Measurements from ENCODE around the gene CREBZF. TPM values are rescaled to one million over a fixed set of nuclear protein-coding genes. Genes with fewer than 3 reads are reported as not detected.
"Not testable (repeated sequence)": the region's sequence is repeated elsewhere in the genome, so short reads cannot be mapped to it uniquely, and the experiment has no call there.

CREBZF gene
- total and polyA plus RNA-seq, 2 experiments from 2014 or later, result 15.0 to 27.6 TPM

DNA sequence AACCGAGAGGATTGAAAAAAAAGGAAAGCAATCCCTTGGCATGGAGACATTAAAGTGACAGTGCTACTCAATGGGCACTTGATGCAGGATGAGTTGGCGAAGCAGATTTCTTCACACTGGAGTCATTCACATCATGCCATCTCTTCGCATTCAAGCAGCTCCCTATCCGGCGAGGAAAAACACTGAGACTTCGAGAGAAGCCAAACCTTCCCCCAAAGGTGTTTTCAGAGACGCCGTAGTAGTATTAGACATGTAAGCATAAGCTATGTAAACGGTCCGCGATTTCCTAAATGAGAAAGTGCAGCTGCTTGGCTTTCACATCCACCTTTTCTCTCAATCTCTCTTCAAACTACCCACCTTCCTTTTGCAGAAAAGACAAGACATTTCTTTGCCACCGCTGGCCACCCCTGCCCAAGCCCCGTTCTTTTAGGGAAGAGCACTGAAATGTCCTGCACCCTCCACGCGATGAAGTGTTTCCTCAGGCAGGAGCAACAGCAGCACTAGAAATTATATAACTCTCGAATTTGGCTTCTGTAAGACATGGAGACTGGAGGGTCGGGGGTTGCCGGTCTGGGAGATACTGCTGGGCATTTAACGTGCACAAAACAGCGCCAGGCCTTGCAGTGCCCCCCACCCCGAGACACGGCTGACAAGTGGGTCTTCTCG lies 37.5 kb downstream of the CREBZF start, which contains the start of gene DLG2:
Gene DLG2, minus strand, starts transcription at position 13 of the 666 bp plus-strand sequence.
- Histone ChIP-seq H3K4me3 (peak within 1 kb of the TSS; percentile 99), H3K9me3 (ENCODE audit: low read depth) (no peaks in the 10 kb centered on the region), H3K9ac (peak within 1 kb of the TSS; percentile 83), H3K4me1 (ENCODE audit: insufficient read depth) (peaks cover 16% of the 10 kb centered on the region), H4K20me1 (ENCODE audit: insufficient read depth) (no peaks in the 10 kb centered on the region), H3K9me2 (ENCODE audit: insufficient read depth) (no peaks in the 10 kb centered on the region), H3F3A (ENCODE audit: insufficient read depth) (peaks cover 16% of the 10 kb centered on the region), H3K4me2 (ENCODE audit: unreplicated experiment) (peak within 1 kb of the TSS; percentile 97), H3K27me3 (replicated peaks; ENCODE audit: insufficient read depth) (no peaks in the 10 kb centered on the region), H3K79me2 (ENCODE audit: insufficient read depth) (peaks cover 39% of the 10 kb centered on the region), H3K27ac (peak within 1 kb of the TSS; percentile 80), H3K36me3 (ENCODE audit: low read depth) (no peaks in the 10 kb centered on the region; the same call in 1 of the 2 replicates), H2AFZ (peak within 1 kb of the TSS; percentile 98)
- 1 to 2% methylated on average over 23 of the region's 23 CpGs for WGBS, 2 experiments (ENCODE audit: low coverage in 1 of 2, low lambda C conversion rate in 2 of 2, missing lambda C conversion rate in 2 of 2)
- in situ Hi-C loops (cut with MboI), result no loop called here
- peak; percentile 79 for DNase-seq
- TF ChIP-seq EZH2 (IDR thresholded peaks at IDR 0.05; ENCODE audit: insufficient read depth, poor library complexity, severe bottlenecking) (no peak), EZH2phosphoT487 (IDR thresholded peaks at IDR 0.05; ENCODE audit: insufficient read depth, low read depth) (no peak)

GRCh38 chr11:85626496-85626895 lies 38.4 kb downstream of the CREBZF start:
- H3K4me3 ChIP-seq, result peak overlapping the region; percentile 99

GRCh38 chr11:85620256-85620655 lies 44.7 kb downstream of the CREBZF start:
- Histone ChIP-seq H3K4me1 (ENCODE audit: insufficient read depth) (no peaks in the 10 kb centered on the region), H3K27ac (no peak overlapping the region), H3K9ac (no peak overlapping the region), H3K4me3 (no peak overlapping the region), H3K27me3 (replicated peaks; ENCODE audit: insufficient read depth) (no peaks in the 10 kb centered on the region), H3K36me3 (ENCODE audit: low read depth) (no peaks in the 10 kb centered on the region), H3K9me2 (ENCODE audit: insufficient read depth) (no peaks in the 10 kb centered on the region), H2AFZ (no peak overlapping the region), H3K4me2 (ENCODE audit: unreplicated experiment) (no peak overlapping the region), H3K9me3 (ENCODE audit: low read depth) (no peaks in the 10 kb centered on the region), H4K20me1 (ENCODE audit: insufficient read depth) (no peaks in the 10 kb centered on the region), H3F3A (ENCODE audit: insufficient read depth) (no peaks in the 10 kb centered on the region), H3K79me2 (ENCODE audit: insufficient read depth) (no peaks in the 10 kb centered on the region)
- WGBS, 2 experiments (ENCODE audit: low coverage in 1 of 2, low lambda C conversion rate in 2 of 2, missing lambda C conversion rate in 2 of 2), result 65 to 70% methylated on average over 3 of the region's 3 CpGs
- DNase-seq, result no peak
- TF ChIP-seq EZH2 (IDR thresholded peaks at IDR 0.05; ENCODE audit: insufficient read depth, poor library complexity, severe bottlenecking) (no peak), EZH2phosphoT487 (IDR thresholded peaks at IDR 0.05; ENCODE audit: insufficient read depth, low read depth) (no peak)
- in situ Hi-C loops (cut with MboI), result no loop called here

More at GRCh38 chr11:85626496-85626895, 38.4 kb downstream of the CREBZF start:
- H3K9me2 ChIP-seq (ENCODE audit: insufficient read depth), result no peaks in the 10 kb centered on the region
- H3K36me3 ChIP-seq (ENCODE audit: low read depth), result no peaks in the 10 kb centered on the region; the same call in 1 of the 2 replicates
- peaks cover 30% of the 10 kb centered on the region for H3K79me2 ChIP-seq (ENCODE audit: insufficient read depth)
- H3K9me3 ChIP-seq (ENCODE audit: low read depth), result no peaks in the 10 kb centered on the region
- H3K9ac ChIP-seq, result peak overlapping the region; percentile 83
- H2AFZ ChIP-seq, result peak overlapping the region; percentile 98
- TF ChIP-seq EZH2phosphoT487 (IDR thresholded peaks at IDR 0.05; ENCODE audit: insufficient read depth, low read depth) (no peak), EZH2 (IDR thresholded peaks at IDR 0.05; ENCODE audit: insufficient read depth, poor library complexity, severe bottlenecking) (no peak)
- in situ Hi-C loops (cut with MboI), result no loop called here
- no peaks in the 10 kb centered on the region for H4K20me1 ChIP-seq (ENCODE audit: insufficient read depth)
- H3K4me2 ChIP-seq (ENCODE audit: unreplicated experiment), result peak overlapping the region; percentile 97
- no peaks in the 10 kb centered on the region for H3K27me3 ChIP-seq (replicated peaks; ENCODE audit: insufficient read depth)
- H3K27ac ChIP-seq, result peak overlapping the region; percentile 80
- peaks cover 16% of the 10 kb centered on the region for H3K4me1 ChIP-seq (ENCODE audit: insufficient read depth)
- 47 to 51% methylated on average over 2 of the region's 2 CpGs for WGBS, 2 experiments (ENCODE audit: low coverage in 1 of 2, low lambda C conversion rate in 2 of 2, missing lambda C conversion rate in 2 of 2)
- H3F3A ChIP-seq (ENCODE audit: insufficient read depth), result peaks cover 16% of the 10 kb centered on the region
- DNase-seq, result peak; percentile 22

DNA sequence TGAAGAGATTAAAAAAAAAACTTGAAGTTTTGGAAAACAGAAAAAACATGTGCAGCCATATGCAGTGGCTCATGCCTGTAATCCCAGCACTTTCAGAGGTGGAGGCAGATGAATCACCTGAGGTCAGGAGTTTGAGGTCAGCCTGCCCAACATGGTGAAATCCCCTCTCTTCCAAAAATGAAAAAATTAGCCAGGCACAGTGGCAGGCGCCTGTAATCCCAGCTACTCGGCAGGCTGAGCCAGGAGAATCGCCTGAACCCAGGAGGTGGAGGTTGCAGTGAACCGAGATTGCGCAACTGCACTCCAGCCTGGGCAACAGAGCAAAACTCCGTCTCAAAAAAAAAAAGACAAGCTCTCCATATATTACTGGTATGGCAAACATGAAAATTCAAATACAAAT lies 45.4 kb downstream of the CREBZF start:
- no peak overlapping the region for H3K27ac ChIP-seq
- no peaks in the 10 kb centered on the region for H3K79me2 ChIP-seq (ENCODE audit: insufficient read depth)
- WGBS, 2 experiments (ENCODE audit: low coverage in 1 of 2, low lambda C conversion rate in 2 of 2, missing lambda C conversion rate in 2 of 2), result 89% methylated on average over 6 of the region's 6 CpGs
- no peaks in the 10 kb centered on the region for H3F3A ChIP-seq (ENCODE audit: insufficient read depth)
- no peak overlapping the region for H3K4me3 ChIP-seq
- no peak for DNase-seq
- no peaks in the 10 kb centered on the region for H3K9me2 ChIP-seq (ENCODE audit: insufficient read depth)
- no peaks in the 10 kb centered on the region for H3K36me3 ChIP-seq (ENCODE audit: low read depth)
- H2AFZ ChIP-seq, result no peak overlapping the region
- no peaks in the 10 kb centered on the region for H3K4me1 ChIP-seq (ENCODE audit: insufficient read depth)
- no peaks in the 10 kb centered on the region for H4K20me1 ChIP-seq (ENCODE audit: insufficient read depth)
- no peak overlapping the region for H3K9ac ChIP-seq
- H3K4me2 ChIP-seq (ENCODE audit: unreplicated experiment), result no peak overlapping the region
- in situ Hi-C loops (cut with MboI), result no loop called here
- H3K9me3 ChIP-seq (ENCODE audit: low read depth), result no peaks in the 10 kb centered on the region
- no peaks in the 10 kb centered on the region for H3K27me3 ChIP-seq (replicated peaks; ENCODE audit: insufficient read depth)
- TF ChIP-seq EZH2phosphoT487 (IDR thresholded peaks at IDR 0.05; ENCODE audit: insufficient read depth, low read depth) (no peak), EZH2 (IDR thresholded peaks at IDR 0.05; ENCODE audit: insufficient read depth, poor library complexity, severe bottlenecking) (no peak)

DNA sequence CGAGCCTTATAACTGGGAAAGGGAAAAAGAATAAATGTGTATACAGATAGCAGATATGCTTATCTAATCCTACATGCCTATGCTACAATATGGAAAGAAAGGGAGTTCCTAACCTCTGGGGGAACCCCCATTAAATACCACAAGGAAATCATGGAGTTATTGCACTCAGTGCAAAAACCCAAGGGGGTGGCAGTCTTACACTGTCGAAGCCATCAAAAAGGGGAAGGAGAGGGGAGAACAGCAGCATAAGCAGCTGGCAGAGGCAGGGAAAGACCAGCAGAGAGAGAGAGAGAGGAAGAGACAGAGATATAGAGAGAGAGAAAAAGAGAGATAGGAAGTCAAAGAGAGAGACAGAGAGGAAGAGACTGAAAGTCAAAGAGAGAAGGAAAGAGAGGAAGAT lies 53.3 kb downstream of the CREBZF start:
- H3K4me2 ChIP-seq (ENCODE audit: unreplicated experiment); H4K20me1 ChIP-seq (ENCODE audit: insufficient read depth); H3K4me3 ChIP-seq; H3K27me3 ChIP-seq (replicated peaks; ENCODE audit: insufficient read depth); DNase-seq; H3K9ac ChIP-seq; H3K4me1 ChIP-seq (ENCODE audit: insufficient read depth); H2AFZ ChIP-seq; in situ Hi-C loops (cut with MboI); H3K79me2 ChIP-seq (ENCODE audit: insufficient read depth); H3F3A ChIP-seq (ENCODE audit: insufficient read depth); H3K9me3 ChIP-seq (ENCODE audit: low read depth); H3K36me3 ChIP-seq (ENCODE audit: low read depth); H3K9me2 ChIP-seq (ENCODE audit: insufficient read depth); H3K27ac ChIP-seq: not testable (repeated sequence)
- 71 to 85% methylated on average over 2 of the region's 2 CpGs for WGBS, 2 experiments (ENCODE audit: low coverage in 1 of 2, low lambda C conversion rate in 2 of 2, missing lambda C conversion rate in 2 of 2)

Measured in GM23248 (cell line).